CD4-positive, alpha-beta T cell treated with Interleukin-10 for 1 hour (primary cell): ENCODE results near the gene JUN.

Source experiments
- DNase-seq: peaks from one replicate; pipeline ENCODE4 v3.0.0-alpha.2; 2020

JUN gene

DNA sequence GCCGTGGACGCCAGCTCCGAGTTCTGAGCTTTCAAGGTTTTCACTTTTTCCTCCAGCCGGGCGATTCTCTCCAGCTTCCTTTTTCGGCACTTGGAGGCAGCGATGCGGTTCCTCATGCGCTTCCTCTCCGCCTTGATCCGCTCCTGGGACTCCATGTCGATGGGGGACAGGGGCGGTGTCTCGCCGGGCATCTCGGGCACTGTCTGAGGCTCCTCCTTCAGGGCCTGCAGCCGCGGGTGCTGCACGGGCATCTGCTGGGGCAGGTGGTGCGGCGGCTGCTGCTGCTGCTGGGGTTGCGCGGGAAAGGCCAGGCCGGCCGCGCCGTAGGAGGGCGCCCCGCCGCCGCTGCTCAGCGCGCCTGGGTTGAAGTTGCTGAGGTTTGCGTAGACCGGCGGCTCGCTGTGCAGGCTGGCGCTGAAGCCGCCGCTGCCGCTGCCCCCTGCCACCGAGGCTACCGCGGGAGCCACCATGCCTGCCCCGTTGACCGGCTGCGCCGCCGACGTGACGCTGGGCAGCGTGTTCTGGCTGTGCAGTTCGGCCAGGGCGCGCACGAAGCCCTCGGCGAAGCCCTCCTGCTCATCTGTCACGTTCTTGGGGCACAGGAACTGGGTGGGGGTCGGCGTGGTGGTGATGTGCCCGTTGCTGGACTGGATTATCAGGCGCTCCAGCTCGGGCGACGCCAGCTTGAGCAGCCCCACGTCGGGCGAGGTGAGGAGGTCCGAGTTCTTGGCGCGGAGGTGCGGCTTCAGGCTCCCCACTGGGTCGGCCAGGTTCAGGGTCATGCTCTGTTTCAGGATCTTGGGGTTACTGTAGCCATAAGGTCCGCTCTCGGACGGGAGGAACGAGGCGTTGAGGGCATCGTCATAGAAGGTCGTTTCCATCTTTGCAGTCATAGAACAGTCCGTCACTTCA lies 1.4 kb downstream of the JUN start:
- peak; percentile 63 for DNase-seq

DNA sequence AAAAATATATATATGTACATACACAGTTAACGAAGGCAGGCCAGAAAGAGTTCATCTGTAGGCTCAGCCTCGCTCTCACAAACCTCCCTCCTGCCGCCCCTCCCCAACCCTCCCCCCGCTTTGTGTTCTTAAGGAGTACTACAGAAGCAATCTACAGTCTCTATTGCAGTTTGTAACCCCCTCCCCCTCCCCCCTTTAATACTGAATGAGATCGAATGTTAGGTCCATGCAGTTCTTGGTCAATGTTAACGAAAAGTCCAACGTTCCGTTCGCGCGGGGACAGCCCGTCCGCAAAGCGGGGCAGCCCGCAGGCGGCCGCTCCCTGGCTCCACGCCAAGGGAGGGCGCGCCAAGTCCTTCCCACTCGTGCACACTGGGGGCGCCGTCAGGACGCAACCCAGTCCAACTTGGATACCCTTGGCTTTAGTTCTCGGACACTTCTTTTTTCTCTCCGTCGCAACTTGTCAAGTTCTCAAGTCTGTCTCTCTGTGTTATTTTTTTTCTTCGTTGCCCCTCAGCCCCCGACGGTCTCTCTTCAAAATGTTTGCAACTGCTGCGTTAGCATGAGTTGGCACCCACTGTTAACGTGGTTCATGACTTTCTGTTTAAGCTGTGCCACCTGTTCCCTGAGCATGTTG lies 2.2 kb downstream of the JUN start:
- peak; percentile 68 for DNase-seq

DNA sequence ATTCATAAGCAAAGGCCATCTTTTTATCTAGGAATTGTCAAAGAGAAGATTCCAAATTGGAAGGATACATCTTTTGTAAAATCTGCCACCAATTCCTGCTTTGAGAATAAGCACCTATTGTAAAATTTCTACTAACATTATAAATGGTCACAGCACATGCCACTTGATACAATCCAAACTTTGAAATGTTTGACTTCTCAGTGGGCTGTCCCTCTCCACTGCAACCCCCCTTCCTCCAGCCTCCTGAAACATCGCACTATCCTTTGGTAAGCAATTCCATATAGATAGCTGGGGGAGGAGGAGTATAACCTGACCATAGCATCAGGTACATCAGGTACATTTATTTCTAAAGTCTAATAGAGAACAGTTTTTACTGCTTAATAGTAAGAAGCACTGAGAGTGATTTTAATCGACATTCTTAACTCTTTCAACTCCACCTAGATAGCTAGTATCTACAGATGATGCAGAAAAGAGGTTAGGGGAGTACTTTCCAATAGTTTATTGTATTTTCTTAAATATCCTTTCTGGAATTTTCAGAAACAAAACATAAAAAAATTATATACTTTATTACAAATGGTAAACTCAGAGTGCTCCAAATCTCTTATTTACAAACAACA lies 2.9 kb downstream of the JUN start:
- peak; percentile 86 for DNase-seq

DNA sequence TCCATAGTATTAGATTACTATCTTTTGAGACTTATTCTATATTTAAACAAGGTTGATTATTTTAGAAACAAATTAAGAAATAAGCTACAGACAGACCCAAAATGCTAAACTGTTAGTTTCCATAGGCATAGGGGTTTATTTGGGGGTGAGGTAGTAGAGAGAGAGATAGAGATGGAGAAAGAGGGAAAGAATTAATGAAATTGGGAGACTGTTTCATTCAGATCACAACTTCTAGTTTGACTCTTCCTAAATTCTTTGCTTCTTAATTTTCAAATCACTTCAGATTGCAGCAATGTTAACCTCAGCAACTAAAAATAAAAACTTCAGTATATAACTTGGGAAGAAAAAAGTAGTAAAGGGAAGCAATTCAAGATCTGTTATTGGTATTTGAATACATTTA lies 3.4 kb downstream of the JUN start:
- DNase-seq, result peak; percentile 66

DNA sequence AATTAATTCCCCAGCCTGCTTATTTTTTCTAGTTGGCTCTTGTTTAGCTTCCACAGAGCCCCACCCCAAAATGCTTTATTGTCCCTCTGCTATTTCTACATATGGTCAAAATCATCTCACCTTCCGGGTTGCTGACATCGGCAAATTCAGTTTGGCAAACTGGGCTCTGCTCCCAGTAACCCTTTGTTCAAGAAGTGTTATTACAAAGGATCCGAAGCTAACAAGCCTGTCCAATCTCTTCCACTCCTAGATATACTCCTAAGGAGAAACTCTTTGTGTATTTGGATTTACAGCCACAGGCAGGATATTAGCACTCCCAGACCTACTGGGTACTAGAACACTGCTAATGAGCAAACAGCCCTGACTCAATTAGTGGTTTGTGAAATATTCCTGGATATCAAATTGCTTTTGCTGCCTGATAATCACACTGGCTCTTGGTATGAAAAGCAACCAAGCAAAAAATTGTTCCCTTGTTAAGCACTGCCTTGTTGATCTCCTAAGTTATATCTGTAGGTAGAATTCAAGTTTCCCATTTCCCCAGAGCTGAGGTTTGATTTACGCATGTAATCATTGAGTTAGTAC lies 4.0 kb downstream of the JUN start:
- peak; percentile 75 for DNase-seq

DNA sequence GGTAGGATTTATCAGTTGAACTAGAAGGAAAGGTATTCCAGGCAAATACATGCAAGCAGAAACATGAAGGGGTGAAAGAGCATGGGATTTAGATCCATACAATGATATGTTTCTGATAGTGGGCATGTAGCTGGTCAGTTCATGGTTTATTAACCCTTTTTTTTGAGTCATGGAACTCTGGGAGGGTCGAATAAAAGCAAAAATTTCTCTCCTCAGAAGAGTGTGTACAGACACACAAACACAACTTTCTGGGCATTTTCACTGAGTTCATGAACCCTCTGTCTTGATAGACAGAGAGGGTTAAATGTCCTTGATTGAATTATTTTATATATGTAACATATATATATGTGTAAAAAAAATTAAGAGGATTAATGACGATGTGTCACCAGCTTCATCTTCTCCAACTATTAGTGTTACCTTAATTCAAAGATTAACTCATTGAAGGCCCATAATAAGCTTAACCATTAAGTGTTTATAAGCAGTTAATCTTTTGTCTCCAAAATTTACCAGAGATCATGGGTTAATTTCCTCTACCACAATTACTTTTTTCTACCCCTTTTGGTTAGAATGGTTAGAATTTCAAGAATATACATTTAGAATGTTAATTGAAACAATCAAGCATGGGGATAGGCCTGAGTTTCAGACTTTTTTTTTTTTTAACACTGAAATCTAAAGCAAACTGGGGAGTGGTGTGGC lies 4.6 kb downstream of the JUN start:
- DNase-seq, result no peak

DNA sequence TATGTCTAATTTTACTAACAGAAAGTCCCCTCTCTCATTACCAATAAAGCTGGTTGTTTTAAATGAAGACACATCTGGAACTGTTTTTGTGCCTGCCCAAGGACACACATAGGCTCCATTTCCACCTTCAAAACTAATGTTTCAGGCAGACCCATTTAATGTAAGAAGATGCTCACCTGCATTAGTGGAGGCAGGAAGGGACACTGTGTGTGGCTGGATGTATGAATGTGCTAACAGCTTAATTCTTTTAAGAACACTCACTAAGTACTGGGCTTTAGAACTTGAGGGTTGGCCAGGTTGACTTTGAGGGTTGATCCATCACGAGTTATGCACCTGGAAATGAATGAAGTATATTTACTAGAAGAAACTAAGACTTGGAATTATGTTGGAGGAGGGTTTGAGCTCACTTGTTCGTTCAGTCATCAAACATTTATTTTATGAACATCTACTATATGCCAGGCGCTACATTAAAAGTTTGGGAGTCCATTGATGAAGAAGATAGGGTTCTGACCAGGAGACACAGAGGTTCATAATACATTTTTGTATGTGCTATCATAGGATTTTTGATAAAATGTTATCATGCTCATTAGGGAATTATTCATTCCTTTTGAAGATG lies 5.4 kb downstream of the JUN start:
- DNase-seq, result peak; percentile 18

DNA sequence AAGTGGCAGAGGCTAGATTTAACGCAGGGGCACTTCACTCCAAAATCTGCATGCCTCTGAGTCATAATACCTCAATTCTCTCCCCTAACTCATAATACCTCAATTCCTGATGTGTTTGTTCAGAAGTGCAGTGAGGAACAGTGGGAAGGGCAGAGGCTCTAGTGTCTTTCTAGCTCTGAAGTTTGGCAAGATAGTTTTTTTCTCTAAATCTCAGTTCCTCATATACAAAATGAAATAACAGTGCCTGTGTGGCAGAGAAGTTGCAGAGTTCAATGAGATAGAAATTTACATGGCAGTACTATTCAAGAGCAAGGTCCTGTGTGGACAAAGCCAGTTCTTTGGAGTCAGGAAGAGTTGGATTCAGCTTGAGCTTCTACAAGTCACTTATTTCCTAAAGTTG lies 9.8 kb downstream of the JUN start:
- no peak for DNase-seq

DNA sequence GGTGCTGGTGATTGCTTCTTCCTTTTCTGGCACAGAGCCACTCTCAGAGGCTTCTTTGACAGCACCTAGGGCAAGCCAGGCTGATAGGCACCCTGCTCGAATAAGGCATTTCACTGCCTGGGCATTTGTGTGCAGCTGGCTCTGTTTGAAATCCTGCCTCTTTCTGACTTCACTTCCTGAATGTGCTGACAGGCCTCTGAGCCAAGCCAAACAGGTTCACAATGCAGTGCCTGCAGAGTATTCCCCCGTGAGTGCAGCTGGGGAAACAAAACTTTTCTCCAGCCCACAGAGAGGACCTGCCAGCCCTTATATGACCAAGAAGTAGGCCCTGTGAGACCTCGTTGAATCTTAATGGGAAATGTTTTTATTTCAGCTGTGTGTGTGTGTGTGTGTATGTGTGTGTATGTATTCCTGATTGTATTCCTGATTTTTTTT lies 10.4 kb downstream of the JUN start:
- no peak for DNase-seq

DNA sequence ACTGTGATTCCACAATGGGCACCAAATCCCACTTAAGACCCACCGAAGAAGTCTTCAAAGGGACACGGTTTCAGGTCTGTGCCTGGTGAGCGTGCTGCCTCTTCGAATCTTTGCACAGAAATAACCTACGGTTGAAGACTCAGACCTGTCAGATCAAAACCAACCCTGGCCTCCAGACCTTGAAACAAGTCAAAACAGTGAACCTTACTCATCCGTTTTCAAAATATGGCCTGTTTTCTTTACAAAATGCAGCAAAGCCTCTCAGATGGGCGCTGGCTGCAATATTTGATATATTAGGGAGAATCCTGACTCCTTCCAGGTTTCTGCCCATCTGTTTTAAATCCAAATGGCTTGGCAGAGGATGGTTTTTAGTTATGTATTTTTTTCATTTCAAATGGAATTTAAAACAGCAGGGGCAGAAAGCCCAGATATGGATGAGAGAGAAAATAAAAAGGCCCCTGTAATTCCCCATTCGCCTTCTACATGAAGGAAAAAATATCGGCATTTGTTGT lies 14.0 kb downstream of the JUN start:
- no peak for DNase-seq

DNA sequence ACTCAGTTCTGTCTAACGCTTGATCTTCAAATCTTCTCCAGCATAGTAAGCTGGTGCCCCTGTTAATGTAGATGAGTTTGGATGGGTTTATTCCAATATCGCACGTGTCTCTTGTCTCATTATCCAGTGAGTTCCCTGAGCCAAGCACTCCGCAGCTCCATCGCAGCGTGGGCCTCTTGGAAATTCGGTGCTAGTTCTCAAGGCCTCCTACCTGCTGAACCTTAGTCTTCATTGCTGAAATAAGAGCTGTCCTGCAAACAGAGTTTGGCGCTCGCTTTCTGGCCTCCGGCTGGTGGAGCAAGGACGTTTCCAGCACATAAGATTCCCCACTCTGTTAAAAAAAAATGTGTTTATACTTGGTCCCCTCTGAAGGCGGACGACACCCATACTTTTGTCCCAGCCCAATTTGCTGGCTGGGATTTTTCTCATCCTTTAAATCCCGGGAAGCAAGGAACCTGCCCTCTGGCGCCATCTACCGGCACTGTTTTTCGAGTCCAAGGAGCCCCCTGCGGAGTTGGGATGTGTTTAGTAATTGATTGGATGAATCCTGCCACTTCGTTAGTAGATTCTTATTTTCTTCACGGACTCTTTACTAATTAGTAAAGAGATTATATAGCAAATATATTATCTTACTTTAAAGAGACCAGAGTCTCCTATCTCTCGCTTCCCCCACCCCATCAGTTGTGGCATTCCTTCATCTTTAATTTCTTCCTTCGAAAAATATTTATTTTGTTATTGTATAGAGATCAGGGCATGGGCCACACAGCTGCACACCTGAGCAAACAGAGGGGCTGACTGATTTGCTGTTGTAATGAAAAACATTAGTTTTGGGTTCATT lies 14.7 kb downstream of the JUN start:
- peak; percentile 41 for DNase-seq

DNA sequence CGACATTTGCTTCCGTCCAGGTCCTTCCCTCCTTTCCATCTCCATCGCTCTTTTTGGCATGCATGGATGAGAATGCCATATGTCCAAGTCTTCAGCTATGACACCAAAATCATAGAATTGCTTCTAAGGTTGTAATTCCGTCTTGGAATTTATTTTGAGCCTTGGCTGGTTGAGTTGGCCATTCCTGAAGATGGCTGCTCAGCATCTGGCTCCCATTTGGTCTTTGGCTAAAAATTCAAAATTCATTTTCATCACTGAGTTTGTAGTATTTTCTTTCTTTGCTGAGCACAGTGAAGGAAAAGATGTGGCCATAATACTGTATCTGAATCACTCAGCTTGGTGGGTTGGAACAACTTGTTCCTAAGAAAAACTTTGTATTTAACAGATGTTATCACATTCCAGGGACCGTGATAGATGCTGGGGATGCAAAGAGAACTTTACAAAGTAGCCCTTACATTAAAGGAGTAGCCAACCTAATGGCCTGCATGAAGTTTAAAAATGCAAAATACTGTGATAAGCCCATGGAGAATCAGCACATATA lies 15.6 kb downstream of the JUN start:
- no peak for DNase-seq

DNA sequence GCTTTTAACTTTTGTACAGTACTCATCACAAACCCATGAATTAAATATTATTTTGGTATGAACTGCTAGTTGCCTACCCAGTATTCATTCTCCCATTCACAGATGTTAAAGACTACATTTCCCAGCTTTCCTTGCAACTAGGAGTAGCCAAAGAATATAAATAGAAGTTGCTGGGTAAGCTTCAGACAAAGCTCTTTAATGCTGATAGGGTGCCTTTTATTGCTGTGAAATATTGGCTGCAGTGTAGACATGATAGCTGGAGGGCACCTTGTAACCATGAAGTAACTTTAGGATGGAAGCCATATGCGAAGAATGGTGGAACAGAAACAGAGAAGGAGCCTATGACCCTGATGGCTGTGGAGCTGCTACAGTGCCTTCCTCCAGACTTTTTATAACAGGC lies 16.7 kb downstream of the JUN start:
- DNase-seq, result no peak

DNA sequence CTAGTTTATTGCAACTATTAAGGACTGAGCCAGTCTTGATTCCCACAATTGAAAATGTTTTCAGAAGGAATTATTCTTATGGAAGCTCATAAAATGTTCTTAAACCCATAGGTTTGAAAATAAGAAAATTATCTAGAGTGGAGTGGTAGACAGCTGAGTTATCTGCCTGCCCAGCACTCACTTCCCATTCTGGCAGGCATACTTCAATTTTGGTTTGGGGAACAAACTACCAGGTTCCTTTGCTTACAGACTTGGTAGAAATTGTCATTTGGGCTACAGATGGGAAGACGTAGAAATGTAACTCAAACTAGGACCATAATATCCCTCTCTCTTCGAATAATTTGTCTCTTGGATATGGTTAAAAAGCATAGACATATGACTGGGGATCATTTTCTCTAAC lies 18.4 kb downstream of the JUN start:
- no peak for DNase-seq

DNA sequence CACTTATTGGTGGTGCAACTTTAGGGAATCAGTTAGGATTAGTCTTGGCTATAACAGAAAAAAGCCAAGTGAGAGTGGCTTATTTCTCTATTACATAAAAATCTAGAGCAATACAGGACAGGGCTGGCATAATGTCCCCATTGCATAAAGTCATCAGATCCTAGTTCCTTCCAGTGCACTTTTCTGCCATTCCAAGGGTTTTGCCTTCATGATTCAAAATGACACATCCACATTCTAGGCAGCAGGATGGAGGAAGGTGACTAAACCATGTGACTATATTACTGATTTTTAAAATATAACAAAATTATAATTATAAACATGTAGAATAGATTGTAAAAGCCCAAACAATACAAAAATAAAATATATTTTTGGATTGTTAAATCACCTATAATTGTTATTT lies 18.8 kb downstream of the JUN start:
- DNase-seq, result no peak

DNA sequence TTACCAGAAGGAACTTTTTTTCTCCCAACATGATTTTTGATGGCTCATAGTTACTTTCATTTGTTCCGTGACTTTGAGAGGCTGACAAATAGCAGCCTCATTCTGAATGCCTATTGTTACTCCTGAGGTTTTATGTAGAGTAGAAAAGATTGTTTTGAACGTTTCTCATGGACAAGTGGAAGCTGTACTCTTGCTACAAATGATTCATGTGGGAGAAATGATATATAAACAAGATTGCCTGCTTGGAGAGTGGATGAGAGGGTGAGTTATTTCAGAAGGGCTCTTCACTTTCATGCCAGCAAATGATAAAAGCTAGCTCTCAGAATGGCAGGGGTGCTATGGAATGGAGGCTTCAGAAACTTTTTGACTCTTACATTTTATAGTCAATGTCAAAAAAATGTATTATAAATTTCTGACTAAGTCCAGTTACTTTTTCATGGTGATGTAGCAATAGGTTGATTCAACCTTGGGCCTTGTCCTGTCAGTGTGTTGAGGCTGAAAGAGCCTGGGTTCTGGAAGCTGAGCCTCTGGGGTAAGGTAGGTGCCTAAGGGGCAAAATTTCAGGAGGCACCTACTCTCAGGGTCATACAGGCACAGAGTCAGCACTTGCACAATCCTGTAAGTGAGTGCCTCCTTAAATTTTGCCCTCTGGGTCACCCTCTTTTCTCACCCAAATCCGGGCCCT lies 19.4 kb downstream of the JUN start:
- DNase-seq, result no peak

DNA sequence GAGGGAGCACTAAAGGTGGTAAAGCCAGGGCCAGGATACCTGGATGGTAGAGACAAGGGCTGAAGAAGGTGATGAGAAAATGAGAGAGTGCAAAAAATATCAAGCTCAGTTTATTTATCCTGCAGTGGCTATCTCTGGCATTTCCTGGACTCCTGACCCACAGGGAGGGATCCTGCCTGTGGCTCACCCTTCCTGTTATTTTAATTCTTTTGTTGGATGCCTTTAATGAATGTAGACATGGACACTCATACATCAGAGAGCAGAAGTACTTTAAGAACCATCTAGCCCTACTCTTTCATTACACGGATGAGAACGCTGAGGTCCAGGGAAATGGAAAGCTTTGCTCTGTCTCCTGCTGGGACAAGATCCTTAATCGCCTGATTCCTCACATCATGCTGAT lies 20.6 kb downstream of the JUN start:
- no peak for DNase-seq

DNA sequence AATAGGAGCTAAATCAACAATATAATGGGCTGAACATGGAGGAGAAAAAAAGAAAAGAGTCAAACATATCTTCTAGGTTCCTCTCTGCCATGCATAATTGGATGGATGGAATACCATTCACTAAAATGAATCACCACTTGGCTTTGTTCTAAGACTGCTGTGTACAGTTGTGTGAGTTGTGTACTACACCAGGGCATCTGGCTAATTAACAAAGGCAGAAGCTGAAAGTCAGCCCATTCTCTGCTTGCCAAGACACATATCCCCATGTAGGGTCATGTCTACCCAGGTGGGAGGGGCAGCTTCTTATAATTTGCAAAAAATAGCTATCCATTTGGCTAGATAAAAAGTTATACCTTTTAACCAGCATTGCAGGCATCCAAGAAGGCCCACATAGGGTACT lies 21.0 kb downstream of the JUN start:
- DNase-seq, result no peak

DNA sequence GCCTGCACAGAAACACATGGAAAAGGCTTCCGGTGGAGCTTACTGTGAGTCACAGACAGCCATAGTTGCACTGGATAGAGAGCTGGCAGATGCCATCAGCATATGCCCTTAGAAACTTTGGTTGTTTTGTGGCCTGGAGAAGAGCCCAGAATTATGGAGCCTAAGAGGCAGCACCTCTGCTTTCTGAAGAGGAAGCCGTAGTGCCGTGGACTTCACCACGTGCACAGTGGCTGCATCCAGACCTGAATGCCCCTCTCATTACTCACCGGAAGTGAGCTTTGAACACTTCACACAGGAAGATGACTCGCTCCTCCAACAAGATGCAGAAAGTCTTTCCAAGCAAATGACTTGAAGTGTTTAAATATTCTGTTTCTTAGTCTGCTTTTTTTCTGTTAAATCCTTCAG lies 28.4 kb downstream of the JUN start:
- peak; percentile 53 for DNase-seq

DNA sequence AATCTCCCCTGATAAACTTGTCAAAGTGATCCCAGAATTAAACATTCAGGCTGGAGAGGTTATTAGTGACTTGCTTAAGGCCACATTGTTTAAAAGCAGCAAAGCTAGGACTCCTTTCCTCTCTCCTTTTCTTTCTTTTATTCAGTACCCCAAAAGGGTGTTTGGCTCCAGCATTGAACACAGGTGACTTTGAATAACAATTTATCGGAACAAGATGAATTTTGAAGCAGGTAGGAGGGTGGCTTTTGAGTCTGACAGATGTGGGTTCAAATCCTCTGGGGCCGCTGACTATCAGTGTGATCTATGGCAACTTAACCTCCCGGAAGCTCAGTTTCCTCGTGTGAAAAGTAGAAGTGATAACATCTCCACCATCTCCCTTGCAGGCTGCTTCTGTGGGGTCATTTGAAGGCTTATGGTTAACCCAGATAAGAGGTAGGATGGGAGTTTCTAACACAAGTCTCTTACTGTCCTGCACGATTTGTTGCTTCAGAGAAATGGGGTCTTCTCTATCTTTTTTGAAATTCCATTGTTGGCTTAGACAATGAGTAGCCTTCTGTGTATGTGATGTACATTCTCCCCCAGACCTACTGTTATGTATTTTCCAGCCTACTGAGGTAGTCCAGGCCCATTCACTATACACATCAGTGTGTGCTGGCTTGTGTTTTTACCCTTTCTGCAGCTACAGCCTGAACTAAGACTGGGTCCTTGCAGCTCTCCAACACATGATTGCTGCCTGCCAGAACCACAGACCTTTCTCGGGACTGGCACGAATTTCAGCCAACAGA lies 29.0 kb downstream of the JUN start:
- DNase-seq, result peak; percentile 60
